Daoy (cell line): ENCODE data around the gene MYL6B. TPM values are rescaled to one million over a fixed set of nuclear protein-coding genes. Genes with fewer than 3 reads are reported as not detected.

Experiments used
- total RNA-seq: library from RNA; depleted of rRNA; stranded (reverse); fragments of >200 nt; shearing (Covaris generic); gene quantifications from 2 replicates; pipeline ENCODE4 v1.2.3, GENCODE V29; 2014; rRNA removed

MYL6B gene
- total RNA-seq, 1 experiment from 2014 or later = 156 TPM

Other genes with a start within 250 kb of the MYL6B start
- 49.1 and 59.7 TPM in 2 replicates for gene PYM1, start 224.7 kb upstream of the MYL6B start, total RNA-seq
- gene DGKA, start 221.4 kb upstream of the MYL6B start, total RNA-seq = 14.5 and 58.4 TPM in 2 replicates
- 0.06 and 0.12 TPM in 2 replicates for gene PMEL, start 186.5 kb upstream of the MYL6B start, total RNA-seq
- 57.5 and 58.0 TPM in 2 replicates for gene CDK2, start 185.8 kb upstream of the MYL6B start, total RNA-seq
- 22.7 and 31.7 TPM in 2 replicates for gene RAB5B, start 178.5 kb upstream of the MYL6B start, total RNA-seq
- 13.1 and 13.3 TPM in 2 replicates for gene SUOX, start 155.3 kb upstream of the MYL6B start, total RNA-seq
- 0.12 and 0.40 TPM in 2 replicates for gene IKZF4, start 131.5 kb upstream of the MYL6B start, total RNA-seq
- gene RPS26, start 110.7 kb upstream of the MYL6B start, total RNA-seq = 1,984 and 2,181 TPM in 2 replicates
- 0.63 TPM in 1 of 2 replicates, not detected in the other for gene ERBB3, start 72.4 kb upstream of the MYL6B start, total RNA-seq
- gene PA2G4, start 48.0 kb upstream of the MYL6B start, total RNA-seq = 384 and 456 TPM in 2 replicates
- 4,200 and 4,689 TPM in 2 replicates for gene RPL41, start 36.0 kb upstream of the MYL6B start, total RNA-seq
- 2.5 and 3.5 TPM in 2 replicates for gene ZC3H10, start 34.3 kb upstream of the MYL6B start, total RNA-seq
- 54.3 and 69.6 TPM in 2 replicates for gene ESYT1, start 24.3 kb upstream of the MYL6B start, total RNA-seq
- gene MYL6, start 5.8 kb downstream of the MYL6B start, total RNA-seq = 2,203 and 2,674 TPM in 2 replicates
- gene SMARCC2, start 36.9 kb downstream of the MYL6B start, total RNA-seq = 25.6 and 26.1 TPM in 2 replicates
- gene RNF41, start 69.3 kb downstream of the MYL6B start, total RNA-seq = 48.1 and 52.3 TPM in 2 replicates
- 77.9 and 78.2 TPM in 2 replicates for gene NABP2, start 71.8 kb downstream of the MYL6B start, total RNA-seq
- gene SLC39A5, start 77.5 kb downstream of the MYL6B start, total RNA-seq = 0.11 TPM in 1 of 2 replicates, not detected in the other
- 9.1 and 9.5 TPM in 2 replicates for gene ANKRD52, start 105.8 kb downstream of the MYL6B start, total RNA-seq
- gene COQ10A, start 114.4 kb downstream of the MYL6B start, total RNA-seq = 13.4 and 23.1 TPM in 2 replicates
- 95.8 and 112 TPM in 2 replicates for gene CS, start 147.7 kb downstream of the MYL6B start, total RNA-seq
- 136 and 177 TPM in 2 replicates for gene CNPY2, start 163.4 kb downstream of the MYL6B start, total RNA-seq
- gene PAN2, start 181.4 kb downstream of the MYL6B start, total RNA-seq = 18.3 and 19.9 TPM in 2 replicates
- gene IL23A, start 186.3 kb downstream of the MYL6B start, total RNA-seq = 1.1 TPM in 1 of 2 replicates, not detected in the other
- 41.4 and 47.1 TPM in 2 replicates for gene STAT2, start 207.5 kb downstream of the MYL6B start, total RNA-seq
- gene APOF, start 210.3 kb downstream of the MYL6B start, total RNA-seq = 0.40 TPM in 1 of 2 replicates, not detected in the other